Keratinocyte (primary cell): ENCODE data around the gene ANO8. TPM values are rescaled to one million over a fixed set of nuclear protein-coding genes. Genes with fewer than 3 reads are reported as not detected.
"Not testable (repeated sequence)": the region's sequence is repeated elsewhere in the genome, so short reads cannot be mapped to it uniquely, and the experiment has no call there.

Experiments used
- DNase-seq: peaks from one replicate; pipeline ENCODE4 v3.0.0-alpha.2; 2011; ENCODE audit warnings: low read depth, missing footprints, low spot score
- FAIRE-seq: peaks from 2 replicates; lab custom pipeline; 2011; peaks lifted over from hg19 to GRCh38; lab: Jason Lieb, UNC
- H2AFZ ChIP-seq: 2 replicates; pipeline ENCODE4 v1.6.0; 2012; ENCODE audit warnings: low read length, control low read depth, inconsistent platforms; ENCODE audit not compliant: control insufficient read depth
- H3K27ac ChIP-seq: 2 replicates; pipeline ENCODE4 v1.5.1; 2011; ENCODE audit warnings: low read length; ENCODE audit not compliant: control insufficient read depth, insufficient read depth
- H3K27me3 ChIP-seq: 3 replicates; pipeline ENCODE4 v1.6.0; 2011; ENCODE audit warnings: low read length; ENCODE audit not compliant: control insufficient read depth, insufficient read depth; ENCODE audit errors: extremely low read depth
- H3K36me3 ChIP-seq, 2 experiments: 2 replicates in 1 of 2; 3 replicates in 1 of 2; pipeline ENCODE4 v1.5.1; 2011; ENCODE audit warnings: low read length in 2 of 2, mild to moderate bottlenecking in 1 of 2; ENCODE audit not compliant: control insufficient read depth in 2 of 2, insufficient read depth in 2 of 2; ENCODE audit errors: extremely low read depth in 1 of 2
- H3K4me1 ChIP-seq: 3 replicates; pipeline ENCODE4 v1.5.1; 2011; ENCODE audit warnings: low read length; ENCODE audit not compliant: control insufficient read depth, insufficient read depth; ENCODE audit errors: extremely low read depth
- H3K4me2 ChIP-seq: 3 replicates; pipeline ENCODE4 v1.6.0; 2011; ENCODE audit warnings: low read depth, low read length; ENCODE audit not compliant: control insufficient read depth, insufficient read depth; ENCODE audit errors: extremely low read depth
- H3K4me3 ChIP-seq, 3 experiments: fragments of 200-600 bp in 1 of 3; sonication (generic) in 1 of 3; 2 replicates in 2 of 3; 3 replicates in 1 of 3; pipeline ENCODE4 v1.5.1; 2011 to 2016; ENCODE audit warnings: low read length in 3 of 3, mild to moderate bottlenecking in 3 of 3, control low read depth in 2 of 3, inconsistent platforms in 1 of 3, low read depth in 1 of 3, mixed read lengths in 1 of 3, mixed run types in 1 of 3, moderate library complexity in 1 of 3; ENCODE audit not compliant: control insufficient read depth in 2 of 3, insufficient read depth in 2 of 3; ENCODE audit errors: extremely low read depth in 1 of 3
- H3K79me2 ChIP-seq: 2 replicates; pipeline ENCODE4 v1.6.0; 2012; ENCODE audit warnings: low read length; ENCODE audit not compliant: control insufficient read depth, insufficient read depth
- H3K9ac ChIP-seq: 3 replicates; pipeline ENCODE4 v1.6.0; 2011; ENCODE audit warnings: low read length; ENCODE audit not compliant: control insufficient read depth, insufficient read depth; ENCODE audit errors: extremely low read depth
- H3K9me1 ChIP-seq: 3 replicates; pipeline ENCODE4 v1.6.0; 2011; ENCODE audit warnings: low read length; ENCODE audit not compliant: control insufficient read depth, insufficient read depth; ENCODE audit errors: extremely low read depth
- H3K9me3 ChIP-seq: 2 replicates; pipeline ENCODE4 v1.5.1; 2012; ENCODE audit warnings: low read depth, low read length; ENCODE audit not compliant: control insufficient read depth
- H4K20me1 ChIP-seq: 3 replicates; pipeline ENCODE4 v1.6.0; 2011; ENCODE audit warnings: low read length; ENCODE audit not compliant: control insufficient read depth, insufficient read depth; ENCODE audit errors: extremely low read depth
- dilution Hi-C: fragments of 300-500 bp; cut with MboI; formaldehyde crosslinking; loops from one replicate; pipeline ENCODE4 v1.7.0; 2020; ENCODE audit warnings: low sequenced_read_pairs; ENCODE audit not compliant: extremely low pct_ligation_motif_present
- polyA plus RNA-seq, 5 experiments: library from polyadenylated mRNA; depleted of rRNA in 3 of 5; stranded (reverse) in 3 of 5; stranded (forward) in 1 of 5; unstranded in 1 of 5; fragments of >200 nt; gene quantifications; 1 replicate in 1 of 5; 2 replicates in 3 of 5; 3 replicates in 1 of 5; pipeline versions ENCODE4 v1.2.1 to v1.2.3, GENCODE V29; 2011 to 2012; ENCODE audit warnings: missing spikeins in 2 of 5, low read depth in 1 of 5, low replicate concordance in 1 of 5
- TF ChIP-seq, protein P1 (sequence below), 3 experiments: IDR thresholded peaks in 1 of 3; conservative IDR thresholded peaks in 1 of 3; optimal IDR thresholded peaks in 1 of 3; 2 replicates in 2 of 3; 3 replicates in 1 of 3; pipeline versions ENCODE3 to v1.5.1; 2011; ENCODE audit warnings: low read length in 3 of 3, mild to moderate bottlenecking in 3 of 3, moderate library complexity in 2 of 3, control low read depth in 1 of 3, inconsistent platforms in 1 of 3; ENCODE audit not compliant: insufficient read depth in 2 of 3; ENCODE audit errors: extremely low read depth in 1 of 3

ANO8 gene
- polyA plus RNA-seq, 1 donor (not counting 4 experiments of a cell fraction or from before 2014, with no cell fraction given), result 1.6 TPM

DNA sequence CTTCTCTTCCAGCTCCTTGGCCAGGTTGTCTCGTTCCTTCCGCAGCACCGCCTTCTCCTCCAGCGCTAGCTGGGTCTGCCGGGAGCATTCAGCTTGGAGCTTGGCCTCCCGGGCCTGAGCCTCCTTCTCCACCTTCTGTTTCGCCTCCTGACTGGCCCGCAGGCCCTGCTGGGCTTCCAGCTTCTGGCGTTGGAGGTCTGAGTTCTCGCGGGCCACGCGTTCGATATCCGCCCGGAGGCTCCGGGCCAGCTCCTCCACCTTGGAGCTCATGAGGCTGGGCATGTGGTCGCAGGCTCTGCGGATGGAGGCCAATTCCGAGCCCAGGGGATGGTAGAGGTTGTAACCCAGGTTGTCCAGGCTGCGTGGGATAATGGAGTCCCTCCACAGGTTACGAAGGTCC, 30.7 kb upstream of the ANO8 start:
- Histone ChIP-seq H3K4me3 (no peak overlapping the region), H3K4me1 (no peaks in the 10 kb centered on the region), H3K79me2 (no peaks in the 10 kb centered on the region), H3K36me3 (no peaks in the 10 kb centered on the region), H3K4me2 (no peak overlapping the region), H2AFZ (no peak overlapping the region), H3K27ac (no peak overlapping the region), H4K20me1 (no peaks in the 10 kb centered on the region), H3K9ac (no peak overlapping the region), H3K9me1 (no peaks in the 10 kb centered on the region), H3K27me3 (no peaks in the 10 kb centered on the region), H3K9me3 (no peaks in the 10 kb centered on the region)
- FAIRE-seq (no peak), DNase-seq (no peak)
- TF ChIP-seq, protein P1, sequence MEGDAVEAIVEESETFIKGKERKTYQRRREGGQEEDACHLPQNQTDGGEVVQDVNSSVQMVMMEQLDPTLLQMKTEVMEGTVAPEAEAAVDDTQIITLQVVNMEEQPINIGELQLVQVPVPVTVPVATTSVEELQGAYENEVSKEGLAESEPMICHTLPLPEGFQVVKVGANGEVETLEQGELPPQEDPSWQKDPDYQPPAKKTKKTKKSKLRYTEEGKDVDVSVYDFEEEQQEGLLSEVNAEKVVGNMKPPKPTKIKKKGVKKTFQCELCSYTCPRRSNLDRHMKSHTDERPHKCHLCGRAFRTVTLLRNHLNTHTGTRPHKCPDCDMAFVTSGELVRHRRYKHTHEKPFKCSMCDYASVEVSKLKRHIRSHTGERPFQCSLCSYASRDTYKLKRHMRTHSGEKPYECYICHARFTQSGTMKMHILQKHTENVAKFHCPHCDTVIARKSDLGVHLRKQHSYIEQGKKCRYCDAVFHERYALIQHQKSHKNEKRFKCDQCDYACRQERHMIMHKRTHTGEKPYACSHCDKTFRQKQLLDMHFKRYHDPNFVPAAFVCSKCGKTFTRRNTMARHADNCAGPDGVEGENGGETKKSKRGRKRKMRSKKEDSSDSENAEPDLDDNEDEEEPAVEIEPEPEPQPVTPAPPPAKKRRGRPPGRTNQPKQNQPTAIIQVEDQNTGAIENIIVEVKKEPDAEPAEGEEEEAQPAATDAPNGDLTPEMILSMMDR (optimal IDR thresholded peaks at IDR 0.05 in 1 of 3, IDR thresholded peaks at IDR 0.05 in 1 of 3, conservative IDR thresholded peaks at IDR 0.05 in 1 of 3; ENCODE audit: extremely low read depth in 1 of 3, insufficient read depth in 2 of 3, low read length in 3 of 3), result no peak
- dilution Hi-C loops, result no loop called here

DNA sequence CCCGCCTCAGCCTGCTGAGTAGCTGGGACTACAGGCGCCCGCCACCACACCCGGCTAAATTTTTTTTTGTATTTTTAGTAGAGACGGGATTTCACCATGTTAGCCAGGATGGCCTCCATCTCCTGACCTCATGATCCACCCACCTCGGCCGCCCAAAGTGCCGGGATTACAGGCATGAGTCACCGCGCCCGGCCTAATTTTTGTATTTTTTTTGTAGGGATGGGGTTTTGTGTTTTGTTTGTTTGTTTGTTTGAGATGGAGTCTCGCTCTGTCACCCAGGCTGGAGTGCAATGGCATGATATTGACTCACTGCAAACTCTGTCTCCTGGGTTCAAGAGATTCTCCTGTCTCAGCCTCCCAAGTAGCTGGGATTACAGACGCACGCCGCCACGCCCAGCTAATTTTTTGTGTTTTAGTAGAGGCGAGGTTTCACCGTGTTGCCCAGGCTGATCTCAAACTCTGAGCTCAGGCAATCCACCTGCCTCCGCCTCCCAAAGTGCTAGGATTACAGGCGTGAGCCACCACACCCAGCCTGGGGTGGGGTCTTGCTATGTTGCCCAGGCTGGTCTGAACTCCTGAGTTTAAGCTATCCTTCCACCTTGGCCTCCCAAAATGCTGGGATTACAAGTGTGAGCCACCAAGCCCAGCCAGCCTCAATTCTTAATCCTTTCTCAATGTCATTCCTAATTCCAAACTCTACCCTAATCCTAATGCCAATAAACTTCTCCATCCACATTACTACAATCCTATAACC, 29.4 kb upstream of the ANO8 start:
- dilution Hi-C loops, FAIRE-seq: not testable (repeated sequence)

More for the DNA sequence above, 29.4 kb upstream of the ANO8 start:
- not testable (repeated sequence) for H3K36me3 ChIP-seq, H2AFZ ChIP-seq, H3K4me3 ChIP-seq, H4K20me1 ChIP-seq, H3K27ac ChIP-seq, H3K79me2 ChIP-seq, DNase-seq, H3K9me3 ChIP-seq, H3K9ac ChIP-seq, H3K27me3 ChIP-seq, H3K9me1 ChIP-seq, H3K4me1 ChIP-seq, H3K4me2 ChIP-seq
